Measurements from ENCODE around the gene MRPS27.

The MRPS27 gene

GRCh38 chr5:72284559-72285423, 35.2 kb downstream of the MRPS27 start:
- Mint-ChIP-seq H3K9me3 (no peaks in the 10 kb centered on the region), H3K36me3 (ENCODE audit: low read depth) (peaks cover 51% of the 10 kb centered on the region), H3K27ac (no peak overlapping the region), H3K27me3 (ENCODE audit: low read depth, poor library complexity) (no peaks in the 10 kb centered on the region), H3K4me3 (no peak overlapping the region), H3K4me1 (peaks cover 18% of the 10 kb centered on the region)
- DNase-seq, result no peak
- no peak for TF ChIP-seq CTCF (IDR thresholded peaks at IDR 0.05)

GRCh38 chr5:72283358-72283757, 36.7 kb downstream of the MRPS27 start:
- H3K27ac Mint-ChIP-seq, result no peak overlapping the region
- no peak for DNase-seq
- no peak overlapping the region for H3K4me3 Mint-ChIP-seq
- H3K4me1 Mint-ChIP-seq, result peaks cover 18% of the 10 kb centered on the region
- TF ChIP-seq CTCF (IDR thresholded peaks at IDR 0.05), result no peak
- peaks cover 51% of the 10 kb centered on the region for H3K36me3 Mint-ChIP-seq (ENCODE audit: low read depth)
- peaks cover 4% of the 10 kb centered on the region for H3K9me3 Mint-ChIP-seq
- H3K27me3 Mint-ChIP-seq (ENCODE audit: low read depth, poor library complexity), result no peaks in the 10 kb centered on the region

GRCh38 chr5:72282878-72283277, 37.2 kb downstream of the MRPS27 start:
- DNase-seq, result no peak
- Mint-ChIP-seq H3K9me3 (peaks cover 7% of the 10 kb centered on the region), H3K4me3 (no peak overlapping the region), H3K27me3 (ENCODE audit: low read depth, poor library complexity) (no peaks in the 10 kb centered on the region), H3K27ac (peak overlapping the region; percentile 52), H3K36me3 (ENCODE audit: low read depth) (peaks cover 51% of the 10 kb centered on the region), H3K4me1 (peaks cover 18% of the 10 kb centered on the region)
- TF ChIP-seq CTCF (IDR thresholded peaks at IDR 0.05), result no peak

GRCh38 chr5:72281764-72282499, 38.1 kb downstream of the MRPS27 start:
- peaks cover 51% of the 10 kb centered on the region for H3K36me3 Mint-ChIP-seq (ENCODE audit: low read depth)
- no peaks in the 10 kb centered on the region for H3K27me3 Mint-ChIP-seq (ENCODE audit: low read depth, poor library complexity)
- DNase-seq, result no peak
- TF ChIP-seq CTCF (IDR thresholded peaks at IDR 0.05), result no peak
- H3K4me3 Mint-ChIP-seq, result no peak overlapping the region
- H3K27ac Mint-ChIP-seq, result peak overlapping the region; percentile 36
- H3K9me3 Mint-ChIP-seq, result peaks cover 16% of the 10 kb centered on the region
- peaks cover 18% of the 10 kb centered on the region for H3K4me1 Mint-ChIP-seq

GRCh38 chr5:72281430-72281763, 38.6 kb downstream of the MRPS27 start:
- Mint-ChIP-seq H3K4me3 (no peak overlapping the region), H3K27ac (peak overlapping the region; percentile 75), H3K4me1 (peaks cover 18% of the 10 kb centered on the region), H3K27me3 (ENCODE audit: low read depth, poor library complexity) (no peaks in the 10 kb centered on the region), H3K36me3 (ENCODE audit: low read depth) (peaks cover 51% of the 10 kb centered on the region), H3K9me3 (peaks cover 22% of the 10 kb centered on the region)
- no peak for TF ChIP-seq CTCF (IDR thresholded peaks at IDR 0.05)
- DNase-seq, result no peak

Data from nephron progenitor cell (in vitro differentiated cells).